Muscle of leg (tissue), 11 donors: ENCODE measurements around the gene DCBLD1. TPM values are rescaled to one million over a fixed set of nuclear protein-coding genes. Genes with fewer than 3 reads are reported as not detected.
A peak's percentile ranks its signal among the peaks of the same experiment; 100 is the strongest.

Experiments used
- DNase-seq: peaks from one replicate; pipeline ENCODE4 v3.0.0; 2013
- H3K27ac ChIP-seq: one replicate; pipeline ENCODE4 v1.5.1; 2013; ENCODE audit warnings: mild to moderate bottlenecking, low read length, control low read depth
- H3K27me3 ChIP-seq: one replicate; pipeline ENCODE4 v1.6.1; 2013; ENCODE audit warnings: low read length; ENCODE audit not compliant: control insufficient read depth, insufficient read depth
- H3K36me3 ChIP-seq: one replicate; pipeline ENCODE4 v1.6.1; 2013; ENCODE audit warnings: low read length; ENCODE audit not compliant: control insufficient read depth, insufficient read depth
- H3K4me1 ChIP-seq: one replicate; pipeline ENCODE4 v1.6.1; 2013; ENCODE audit warnings: low read length; ENCODE audit not compliant: control insufficient read depth, insufficient read depth
- H3K4me3 ChIP-seq: one replicate; pipeline ENCODE4 v1.5.1; 2013; ENCODE audit warnings: low read length, control low read depth
- H3K9me3 ChIP-seq: replicated peaks from 2 replicates; pipeline ENCODE4 v1.6.1; 2013; ENCODE audit warnings: low read depth, low read length; ENCODE audit not compliant: control insufficient read depth
- WGBS: methylation state at CpG from one replicate; pipeline ENCODE4 v1.1.5; 2013; ENCODE audit warnings: missing lambda C conversion rate; ENCODE audit not compliant: insufficient coverage; 5-methylcytosine and 5-hydroxymethylcytosine counted together
- polyA plus RNA-seq, 8 donors: library from polyadenylated mRNA; unstranded; fragments of 120-200 nt; gene quantifications; one replicate each; pipeline versions ENCODE4 v1.2.1 to v1.2.3, GENCODE V29; 2013; ENCODE audit warnings: inconsistent platforms in 1 of 8, low replicate concordance in 1 of 8; ENCODE audit not compliant: insufficient read length in 8 of 8, insufficient read depth in 1 of 8
- total RNA-seq: library from RNA; stranded (reverse); fragments of 120-200 nt; gene quantifications from one replicate; pipeline ENCODE4 v1.2.4, GENCODE V29; 2013

Gene DCBLD1
- total and polyA plus RNA-seq, 9 donors = 5.3 to 7.5 (median 6.8) TPM

DNA sequence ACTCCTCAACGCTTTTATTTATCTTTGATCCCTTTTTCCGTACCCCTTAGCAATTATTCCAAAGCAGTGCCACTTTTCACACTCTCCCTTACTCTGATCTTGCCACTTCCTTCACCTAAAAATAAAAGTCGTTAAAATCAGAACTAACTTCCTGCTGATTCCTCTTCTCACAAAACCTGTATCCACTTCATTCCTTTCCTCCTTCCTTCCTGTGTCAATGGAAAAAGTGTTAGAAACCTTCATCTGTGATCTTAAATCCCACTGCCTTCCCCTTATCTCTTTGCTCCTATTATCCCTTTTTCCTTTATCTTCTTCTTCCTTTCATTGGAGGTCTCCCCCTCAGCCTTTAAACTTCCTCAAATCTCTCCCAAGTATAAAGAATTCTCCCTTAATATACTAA lies 70.7 kb downstream of the DCBLD1 start:
- Histone ChIP-seq H3K27me3 (no peaks in the 10 kb centered on the region), H3K9me3 (no peaks in the 10 kb centered on the region), H3K4me1 (peaks cover 3% of the 10 kb centered on the region), H3K36me3 (no peaks in the 10 kb centered on the region), H3K4me3 (no peak overlapping the region), H3K27ac (no peak overlapping the region)
- WGBS = 41% methylated on average over 3 of the region's 3 CpGs
- DNase-seq = no peak

DNA sequence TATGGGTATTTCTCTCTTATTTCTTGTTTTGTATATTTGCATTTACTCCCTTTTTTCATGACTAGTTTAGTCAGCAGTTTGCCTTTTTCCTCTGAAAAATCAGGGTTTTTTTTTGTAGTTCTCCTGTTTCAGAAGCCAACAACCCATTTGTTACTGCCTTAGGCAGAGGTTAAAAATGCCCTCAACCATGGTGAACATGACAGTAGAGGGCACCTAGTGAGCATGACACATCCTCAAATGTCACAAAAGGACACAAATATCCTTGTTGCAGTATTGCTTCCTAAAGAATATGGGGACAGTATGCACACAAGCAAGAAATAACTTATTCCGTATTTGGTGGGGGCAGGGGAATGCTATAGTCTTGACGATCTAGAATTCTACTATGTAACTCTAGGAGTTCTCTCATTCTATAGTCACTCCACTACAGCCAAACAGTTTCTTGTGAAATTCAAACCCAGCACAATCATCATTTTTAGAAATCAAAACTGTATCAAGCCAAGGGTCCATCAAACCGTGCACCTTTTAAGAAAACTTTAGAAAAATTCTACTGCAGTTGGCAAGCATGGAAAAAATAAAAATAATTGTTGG lies 72.9 kb downstream of the DCBLD1 start:
- H3K27ac ChIP-seq = no peak overlapping the region
- H3K4me1 ChIP-seq = no peaks in the 10 kb centered on the region
- no CpG with 5 or more reads among the region's 3 CpGs for WGBS
- H3K4me3 ChIP-seq = no peak overlapping the region
- H3K36me3 ChIP-seq = no peaks in the 10 kb centered on the region
- no peak for DNase-seq
- no peaks in the 10 kb centered on the region for H3K9me3 ChIP-seq
- no peaks in the 10 kb centered on the region for H3K27me3 ChIP-seq

DNA sequence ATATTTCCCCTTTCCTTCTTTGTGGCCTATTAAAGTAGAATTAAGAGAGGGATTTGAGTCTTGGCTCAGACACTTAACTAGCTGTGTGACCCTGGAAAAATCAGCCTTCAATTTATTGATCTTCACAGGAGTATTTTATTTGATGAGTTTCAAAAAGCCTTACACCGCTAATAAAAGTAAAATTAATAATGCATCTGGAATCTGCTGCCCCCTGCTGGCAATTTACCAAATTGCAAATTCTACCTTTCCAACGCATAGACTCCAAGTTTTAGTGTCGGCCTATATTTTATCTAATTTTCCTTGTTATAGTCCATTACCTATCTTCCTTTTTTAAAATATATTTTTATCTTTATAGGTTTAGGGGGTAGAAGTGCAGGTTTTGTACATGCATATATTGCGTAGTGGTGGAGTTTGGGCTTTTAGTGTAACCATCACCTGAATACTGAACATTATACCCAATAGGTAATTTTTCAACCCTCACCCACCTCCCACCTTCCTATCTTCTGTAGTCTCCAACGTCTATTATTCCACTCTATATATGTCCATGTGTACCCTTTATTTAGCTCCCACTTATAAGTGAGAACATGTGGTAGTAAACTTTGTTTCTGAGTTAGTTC lies 73.5 kb downstream of the DCBLD1 start:
- Histone ChIP-seq H3K36me3 (no peaks in the 10 kb centered on the region), H3K4me3 (no peak overlapping the region), H3K27me3 (no peaks in the 10 kb centered on the region), H3K27ac (no peak overlapping the region), H3K4me1 (no peaks in the 10 kb centered on the region), H3K9me3 (no peaks in the 10 kb centered on the region)
- peak; percentile 49 for DNase-seq
- no CpG with 5 or more reads among the region's 5 CpGs for WGBS

DNA sequence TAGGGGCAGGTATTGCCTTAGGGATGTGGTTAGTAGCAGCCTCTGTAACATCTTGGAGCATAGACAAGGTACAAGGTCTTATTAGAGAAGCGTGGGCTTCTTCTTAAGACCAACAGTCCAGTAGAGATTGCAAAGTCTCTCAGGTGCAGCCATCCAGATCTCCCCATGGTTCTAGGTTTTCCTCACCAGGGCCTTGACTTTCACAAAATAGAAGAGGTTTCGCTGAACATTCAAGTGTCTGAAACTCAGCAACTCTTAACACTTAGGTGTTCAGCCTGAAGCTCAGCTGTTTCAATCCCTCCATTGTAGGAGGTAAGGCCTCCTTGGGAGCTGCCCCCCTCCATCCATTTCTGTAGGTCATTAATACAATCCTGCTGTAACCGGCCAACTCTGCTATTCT lies 75.5 kb downstream of the DCBLD1 start:
- Histone ChIP-seq H3K9me3 (no peaks in the 10 kb centered on the region), H3K4me1 (no peaks in the 10 kb centered on the region), H3K36me3 (peaks cover 1% of the 10 kb centered on the region), H3K4me3 (no peak overlapping the region), H3K27ac (no peak overlapping the region), H3K27me3 (no peaks in the 10 kb centered on the region)
- WGBS = 43% methylated on average over 1 of the region's 3 CpGs
- no peak for DNase-seq

DNA sequence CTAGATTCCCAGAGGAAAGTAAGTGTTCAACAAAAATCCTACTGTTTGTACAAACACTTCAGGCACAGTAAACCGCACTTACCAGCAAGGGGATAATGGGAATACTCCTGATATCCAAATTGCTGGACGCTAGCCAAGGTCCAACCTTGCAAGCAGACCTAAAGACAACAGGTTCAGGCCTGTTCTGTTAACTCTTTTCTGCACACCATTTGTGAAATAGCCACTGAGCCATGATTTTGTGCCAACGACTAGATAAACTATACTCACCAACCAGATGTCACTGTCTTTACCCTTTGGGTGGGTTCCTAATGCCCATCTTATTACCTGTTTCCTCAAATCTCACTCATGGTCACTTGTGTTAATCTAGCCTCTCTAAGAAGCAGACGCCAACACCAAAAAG lies 76.3 kb downstream of the DCBLD1 start:
- no peaks in the 10 kb centered on the region for H3K27me3 ChIP-seq
- WGBS = 78% methylated on average over 3 of the region's 4 CpGs
- H3K4me1 ChIP-seq = no peaks in the 10 kb centered on the region
- no peak overlapping the region for H3K27ac ChIP-seq
- no peaks in the 10 kb centered on the region for H3K9me3 ChIP-seq
- H3K36me3 ChIP-seq = peaks cover 5% of the 10 kb centered on the region
- DNase-seq = no peak
- H3K4me3 ChIP-seq = no peak overlapping the region

DNA sequence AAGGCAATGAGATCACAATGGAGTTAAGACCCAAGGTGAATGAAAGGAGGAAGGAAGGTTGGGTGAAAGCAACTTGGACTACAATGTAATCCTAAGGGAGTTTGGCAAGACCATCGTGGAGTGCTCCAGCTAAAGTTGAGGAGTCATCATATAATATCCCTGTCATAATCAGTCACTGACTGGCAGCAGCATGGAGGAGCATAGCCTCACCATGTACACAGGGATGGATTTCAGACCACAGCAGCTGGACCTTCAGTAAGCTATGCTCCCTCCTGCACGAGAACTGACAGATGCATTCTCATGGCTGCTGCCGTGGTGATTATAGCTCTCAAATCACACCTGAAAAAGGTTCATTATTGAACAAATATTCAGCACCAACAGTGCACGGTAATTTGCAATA lies 76.8 kb downstream of the DCBLD1 start:
- Histone ChIP-seq H3K4me1 (no peaks in the 10 kb centered on the region), H3K36me3 (peaks cover 5% of the 10 kb centered on the region), H3K27ac (no peak overlapping the region), H3K4me3 (no peak overlapping the region), H3K9me3 (no peaks in the 10 kb centered on the region), H3K27me3 (no peaks in the 10 kb centered on the region)
- 40% methylated on average over 2 of the region's 4 CpGs for WGBS
- peak; percentile 24 for DNase-seq

DNA sequence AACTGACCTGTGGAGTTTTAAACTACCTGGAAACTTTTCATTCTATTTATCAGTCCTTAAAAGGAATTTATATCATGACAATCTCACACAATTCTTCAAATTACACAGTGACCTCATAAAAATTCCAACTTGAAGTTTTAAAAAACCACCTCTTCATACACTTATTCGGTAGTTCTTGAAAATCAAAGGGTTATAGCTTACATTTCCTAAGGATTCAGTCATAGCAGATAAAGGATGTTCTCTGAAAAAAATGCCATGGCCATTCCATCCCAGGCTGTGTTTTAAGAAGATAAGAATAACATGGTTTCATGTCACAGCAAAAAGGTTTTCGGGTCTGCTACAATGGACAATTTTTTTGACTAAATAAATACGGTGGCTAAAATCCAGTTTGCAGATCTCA lies 78.7 kb downstream of the DCBLD1 start:
- Histone ChIP-seq H3K9me3 (no peaks in the 10 kb centered on the region), H3K36me3 (peaks cover 7% of the 10 kb centered on the region), H3K27ac (no peak overlapping the region), H3K4me3 (no peak overlapping the region), H3K4me1 (no peaks in the 10 kb centered on the region), H3K27me3 (no peaks in the 10 kb centered on the region)
- no peak for DNase-seq
- 60% methylated on average over 1 of the region's 3 CpGs for WGBS

DNA sequence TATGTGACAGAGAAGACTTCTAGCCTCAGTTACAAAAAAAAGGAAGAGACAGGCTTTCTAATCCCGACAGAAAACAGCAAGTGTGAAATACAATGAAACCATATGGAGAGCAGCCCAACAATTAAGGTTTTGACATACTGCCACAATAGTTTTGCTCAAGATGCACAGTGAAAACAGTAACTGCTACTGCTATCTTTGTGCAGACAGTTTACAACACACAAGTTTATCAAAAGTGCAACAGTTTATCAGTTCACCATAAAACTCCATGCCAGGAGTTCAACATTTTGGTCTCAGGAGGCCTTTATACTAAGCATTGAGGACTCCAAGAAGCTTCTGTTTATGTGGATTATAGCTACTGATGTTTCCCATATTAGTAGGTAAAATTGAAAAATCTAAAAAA lies 82.2 kb downstream of the DCBLD1 start:
- Histone ChIP-seq H3K4me3 (no peak overlapping the region), H3K36me3 (peaks cover 16% of the 10 kb centered on the region), H3K27ac (no peak overlapping the region), H3K4me1 (no peaks in the 10 kb centered on the region), H3K9me3 (no peaks in the 10 kb centered on the region), H3K27me3 (no peaks in the 10 kb centered on the region)
- no peak for DNase-seq
- WGBS = no CpG with 5 or more reads among the region's 1 CpG

DNA sequence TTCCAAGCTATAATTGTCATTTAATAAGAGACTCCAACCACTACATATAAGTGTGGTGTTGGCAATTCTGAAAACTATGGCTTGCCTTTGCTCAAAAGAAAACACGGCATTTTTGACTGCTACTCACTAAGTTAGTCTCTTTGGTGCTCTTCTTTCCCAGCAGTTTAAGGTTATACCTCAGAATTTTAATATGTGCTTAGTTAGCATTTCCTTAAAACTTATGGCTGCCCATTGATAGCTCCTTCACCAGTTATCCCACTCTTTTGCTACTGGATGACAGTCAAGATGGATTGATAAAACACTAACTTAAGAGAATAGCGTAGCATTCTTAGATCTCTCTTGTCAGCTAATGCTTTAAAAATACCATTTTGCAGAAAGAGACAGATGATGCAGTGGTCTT lies 85.8 kb downstream of the DCBLD1 start:
- Histone ChIP-seq H3K27me3 (no peaks in the 10 kb centered on the region), H3K27ac (no peak overlapping the region), H3K4me3 (no peak overlapping the region), H3K36me3 (peaks cover 13% of the 10 kb centered on the region), H3K9me3 (no peaks in the 10 kb centered on the region), H3K4me1 (no peaks in the 10 kb centered on the region)
- DNase-seq = no peak
- no CpG with 5 or more reads among the region's 2 CpGs for WGBS

DNA sequence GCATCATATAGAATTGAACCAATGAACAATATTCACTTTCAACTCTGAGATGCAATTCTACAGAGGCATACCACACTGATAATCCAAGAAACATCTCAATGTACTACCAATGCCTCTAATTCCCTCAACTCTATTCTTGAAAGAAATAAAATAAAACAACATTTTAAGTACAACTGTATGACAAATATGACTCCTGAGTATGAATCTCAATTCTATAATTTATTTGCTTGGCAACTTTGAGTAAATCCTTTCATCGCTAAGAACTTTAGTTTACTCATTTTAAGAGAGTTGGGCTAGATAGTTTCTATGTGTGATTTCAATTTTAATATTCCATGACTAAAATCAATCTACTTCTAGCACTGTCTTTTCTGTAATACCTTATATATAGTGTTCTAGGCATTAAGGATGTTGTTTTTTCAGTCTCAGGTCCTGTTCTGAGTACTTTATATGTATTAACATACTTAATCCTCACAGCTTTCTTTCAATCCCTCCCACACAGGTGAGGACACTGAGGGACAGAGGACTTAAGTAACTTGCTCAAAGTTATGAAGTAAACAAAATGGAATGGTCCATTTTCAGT lies 86.4 kb downstream of the DCBLD1 start:
- Histone ChIP-seq H3K36me3 (peaks cover 11% of the 10 kb centered on the region), H3K27me3 (no peaks in the 10 kb centered on the region), H3K9me3 (no peaks in the 10 kb centered on the region), H3K27ac (no peak overlapping the region), H3K4me3 (no peak overlapping the region), H3K4me1 (no peaks in the 10 kb centered on the region)
- no CpG with 5 or more reads among the region's 1 CpG for WGBS
- DNase-seq = no peak
